Measurements from ENCODE around the gene UBE3C. TPM values are rescaled to one million over a fixed set of nuclear protein-coding genes. Genes with fewer than 3 reads are reported as not detected.
A peak's percentile ranks its signal among the peaks of the same experiment; 100 is the strongest.

UBE3C gene
- total RNA-seq, 1 donor from 2014 or later = 88.3 TPM

DNA sequence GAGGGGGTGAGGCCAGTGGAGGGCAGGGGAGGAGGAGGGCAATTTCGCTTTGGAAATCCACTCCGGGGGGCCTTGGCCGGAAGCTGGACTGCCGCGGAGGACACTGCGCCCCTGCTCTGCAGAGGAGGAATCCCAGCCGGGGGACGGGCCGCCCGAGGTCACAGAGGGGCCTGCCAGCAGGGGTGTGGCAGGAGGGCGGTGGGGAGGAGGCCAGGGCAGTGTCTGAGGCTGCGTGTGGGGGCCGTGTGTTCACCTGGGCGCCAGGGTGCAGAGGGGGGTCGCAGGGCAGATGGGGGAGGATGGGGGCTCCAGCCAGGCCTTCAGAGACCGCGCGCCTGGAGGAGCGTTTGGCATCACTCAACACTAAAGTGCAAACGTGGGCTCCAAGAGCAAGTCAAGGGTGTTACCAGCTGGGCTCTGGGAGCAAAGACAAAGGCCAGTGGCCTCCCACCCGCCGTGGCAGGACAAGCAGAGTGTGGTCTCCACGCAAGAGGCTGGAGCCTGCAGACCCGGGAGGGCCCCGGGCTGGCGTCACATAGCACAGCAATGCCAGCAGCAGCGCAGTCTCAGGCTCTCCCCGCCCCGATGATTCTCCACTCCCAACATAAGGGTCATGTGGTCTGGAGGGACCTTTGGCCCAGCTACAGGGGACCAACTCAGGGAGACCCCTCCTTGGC lies 152.8 kb downstream of the UBE3C start:
- DNase-seq (ENCODE audit: low read depth in 2 of 2) = no peak

- DNase-seq (ENCODE audit: low read depth in 2 of 2) = no peak
Measured at GRCh38 chr7:157292258-157292657, 153.5 kb downstream of the UBE3C start.

DNA sequence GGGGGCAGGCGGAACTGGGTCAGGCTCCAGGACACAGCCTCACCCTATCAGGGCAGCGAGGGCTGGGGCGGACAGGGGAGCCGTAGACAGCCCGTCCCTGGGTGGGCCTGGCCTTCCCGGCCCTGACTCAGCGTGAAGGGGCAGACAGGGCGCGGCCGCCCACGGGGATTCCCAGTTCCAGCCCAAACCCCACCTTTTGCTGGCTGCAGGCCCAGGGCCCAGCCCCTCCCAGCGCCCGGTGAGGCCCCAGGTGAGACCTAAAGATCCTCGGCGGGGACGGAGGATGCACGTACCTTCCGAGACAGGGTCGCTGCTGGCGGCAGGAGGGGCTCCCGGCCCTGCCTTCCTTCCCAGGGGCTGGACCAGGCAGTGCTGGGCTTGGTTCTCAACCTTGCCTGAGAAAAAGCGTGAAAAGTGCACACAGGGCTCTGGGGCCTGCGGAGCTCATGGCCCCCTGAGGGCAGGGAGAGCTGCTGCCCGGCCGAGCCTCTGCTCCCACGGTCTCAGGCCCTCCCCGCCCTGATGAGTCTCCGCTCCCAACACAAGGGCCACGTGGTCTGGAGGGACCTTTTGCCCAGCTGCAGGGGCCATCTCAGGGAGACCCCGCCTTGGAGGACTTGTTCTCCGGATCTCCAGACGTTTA lies 154.2 kb downstream of the UBE3C start:
- DNase-seq (ENCODE audit: low read depth in 2 of 2) = no peak

DNA sequence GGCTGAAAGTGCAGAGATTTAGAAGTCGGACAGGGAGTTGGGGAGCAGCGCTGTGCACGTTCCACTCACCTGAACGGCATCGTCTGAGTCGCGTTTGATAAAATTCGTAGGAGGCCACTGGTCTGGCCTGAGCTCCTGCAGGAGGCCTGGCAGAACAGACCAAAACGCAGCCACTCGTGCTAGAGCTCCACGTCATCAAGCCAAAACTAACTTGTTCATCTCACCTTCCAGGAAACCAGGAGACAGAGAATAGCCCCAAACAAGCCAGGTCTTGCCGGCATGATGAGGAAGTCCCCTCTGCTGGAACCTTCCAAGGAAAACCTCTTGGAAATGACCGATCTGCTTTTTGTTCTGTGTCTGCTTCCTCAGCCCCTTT lies 154.7 kb downstream of the UBE3C start:
- no peak for DNase-seq (ENCODE audit: low read depth in 2 of 2)

DNA sequence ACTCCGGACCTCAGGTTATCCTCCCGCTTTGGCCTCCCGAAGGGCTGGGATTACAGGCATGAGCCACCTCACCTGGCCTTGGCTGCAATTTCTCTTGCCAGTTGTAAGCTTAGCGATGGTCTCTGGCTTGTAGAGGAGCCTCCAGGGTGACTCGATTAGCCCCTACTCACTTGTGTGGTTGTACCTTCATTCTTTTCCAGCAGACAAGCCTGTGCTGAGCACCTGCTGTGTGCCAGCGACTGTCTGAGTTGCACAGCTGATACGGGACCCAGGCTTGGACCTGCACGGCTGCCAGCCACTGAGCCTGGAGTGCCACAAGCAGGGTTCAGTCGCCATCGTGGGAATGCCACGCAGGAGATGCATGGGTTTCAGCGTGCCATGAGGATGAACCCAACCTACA lies 156.0 kb downstream of the UBE3C start:
- DNase-seq (ENCODE audit: low read depth in 2 of 2) = no peak

- DNase-seq (ENCODE audit: low read depth in 2 of 2) = no peak
Measured at GRCh38 chr7:157295338-157295737, 156.6 kb downstream of the UBE3C start.

- no peak for DNase-seq (ENCODE audit: low read depth in 2 of 2)
Measured at GRCh38 chr7:157297185-157297584, 158.5 kb downstream of the UBE3C start.

DNA sequence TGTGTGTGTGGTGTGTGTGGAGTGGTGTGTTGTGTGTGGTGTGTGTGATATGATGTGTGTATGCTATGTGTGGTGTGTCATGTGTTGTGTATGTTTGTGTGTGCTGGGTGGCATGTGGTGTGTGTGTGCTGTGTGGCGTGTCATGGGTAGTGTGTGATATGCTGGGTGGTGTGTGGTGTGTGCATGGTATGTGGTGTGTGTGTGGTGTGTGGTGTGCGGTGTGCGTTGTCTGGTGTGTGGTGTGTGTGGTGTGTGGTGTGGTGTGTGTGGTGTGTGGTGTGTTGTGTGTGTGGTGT lies 160.5 kb downstream of the UBE3C start:
- DNase-seq (ENCODE audit: low read depth in 2 of 2) = no peak

DNA sequence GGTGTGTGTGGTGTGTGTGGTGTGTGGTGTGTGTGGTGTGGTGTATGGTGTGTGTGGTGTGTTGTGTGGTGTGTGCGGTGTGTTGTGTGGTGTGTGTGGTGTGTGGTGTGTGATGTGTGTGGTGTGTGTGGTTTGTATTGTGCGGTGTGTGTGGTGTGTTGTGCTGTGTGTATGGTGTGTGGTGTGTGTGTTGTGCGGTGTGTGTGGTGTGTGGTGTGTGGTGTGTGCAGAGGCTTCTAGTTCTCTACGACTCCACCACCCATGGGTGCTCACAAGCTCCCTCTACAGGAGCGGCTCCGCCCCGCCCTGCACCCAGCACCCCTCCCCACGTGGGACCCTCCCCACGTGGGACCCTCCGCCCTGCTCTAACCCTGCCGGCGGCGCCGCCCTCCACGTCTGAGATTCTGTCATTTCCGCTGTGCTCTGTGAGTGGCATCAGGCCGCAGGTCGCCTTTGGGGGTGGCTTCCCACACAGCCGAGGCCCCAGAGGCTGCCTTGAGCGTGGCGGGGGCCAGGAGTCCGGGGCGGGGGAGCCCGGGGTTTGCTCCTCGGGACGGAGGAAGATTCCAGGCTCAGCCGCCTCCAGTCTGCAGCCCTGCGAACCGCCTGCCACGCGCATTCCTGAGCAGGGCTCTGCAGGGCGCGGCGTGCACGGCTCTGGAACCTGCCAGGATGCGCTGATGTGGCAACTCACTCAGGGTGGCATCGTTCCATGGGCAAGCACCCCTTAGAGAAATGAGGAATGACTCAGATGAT lies 161.1 kb downstream of the UBE3C start:
- DNase-seq (ENCODE audit: low read depth in 2 of 2) = no peak

- DNase-seq (ENCODE audit: low read depth in 2 of 2) = no peak
Measured at GRCh38 chr7:157300369-157300825, 161.7 kb downstream of the UBE3C start.

DNA sequence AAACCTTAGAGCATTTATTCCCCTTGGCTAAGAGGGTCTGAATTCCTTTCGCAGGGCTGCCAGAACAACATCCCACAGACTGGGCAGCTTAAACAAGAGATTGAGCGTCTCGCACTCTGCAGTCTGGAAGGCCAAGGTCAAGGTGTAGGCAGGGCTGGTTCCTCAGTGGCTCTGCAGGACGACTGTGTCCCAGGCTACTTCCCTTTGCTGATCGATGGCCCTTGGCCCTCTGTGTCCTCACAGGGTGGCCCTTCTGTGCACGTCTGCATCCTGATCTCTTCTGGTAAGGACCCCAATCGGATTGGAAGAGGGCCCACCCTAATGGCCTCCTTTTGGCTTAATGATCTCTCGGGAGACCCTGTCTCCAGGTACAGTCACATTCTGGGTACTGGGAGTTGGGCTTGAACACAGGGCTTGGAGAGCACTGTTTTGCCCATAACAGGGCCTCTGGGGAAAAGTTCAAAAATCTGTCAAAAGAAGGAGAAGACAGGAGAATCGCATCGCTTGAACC lies 162.9 kb downstream of the UBE3C start:
- DNase-seq (ENCODE audit: low read depth in 2 of 2) = no peak

DNA sequence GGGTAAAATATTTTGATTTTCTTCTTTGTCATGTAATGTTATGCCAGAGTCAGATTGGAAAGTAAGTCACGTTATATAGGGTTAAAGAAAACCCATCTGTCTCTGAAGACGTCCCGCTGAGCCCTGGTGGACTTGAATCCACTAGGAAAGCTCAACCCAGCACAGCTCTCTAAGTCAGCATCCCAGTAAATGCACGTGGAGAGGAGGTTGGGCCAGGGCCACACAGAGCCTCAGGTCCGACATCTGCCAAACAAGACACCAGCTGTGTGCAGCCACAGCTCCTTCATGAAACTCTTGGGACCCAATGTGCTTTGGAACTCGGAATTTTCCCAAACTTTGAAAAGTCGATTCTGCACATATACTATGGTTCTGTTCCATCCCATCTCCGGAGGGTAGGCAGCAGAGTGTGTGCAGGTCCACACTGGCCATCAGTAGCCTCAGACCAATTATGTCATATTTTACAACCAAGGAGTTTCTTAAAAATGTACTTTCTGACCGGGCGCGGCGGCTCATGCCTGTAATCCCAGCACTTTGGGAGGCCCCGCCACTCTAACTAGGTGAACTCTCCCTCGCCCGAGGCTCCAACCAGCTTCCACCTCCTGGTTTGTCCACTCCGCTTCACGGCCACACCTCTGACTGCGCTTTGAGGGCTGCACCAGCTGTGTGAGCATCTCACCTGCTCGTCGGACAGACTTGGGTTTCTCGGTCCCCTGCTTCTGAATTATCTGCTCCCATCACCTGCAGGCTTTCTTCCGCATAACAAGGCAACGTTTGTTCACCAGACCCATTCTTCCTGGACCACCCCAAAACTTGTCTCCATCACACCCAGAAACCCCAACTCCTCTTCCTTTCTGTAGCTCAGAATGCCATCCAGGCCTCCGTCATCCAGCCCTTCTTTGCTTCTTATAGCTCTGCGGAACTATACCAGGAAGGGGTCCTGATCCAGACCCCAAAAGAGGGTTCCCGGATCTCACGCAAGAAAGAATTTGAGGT lies 168.4 kb downstream of the UBE3C start:
- DNase-seq (ENCODE audit: low read depth in 2 of 2) = no peak

- peak; percentile 75 to 88 for DNase-seq (ENCODE audit: low read depth in 2 of 2)
Measured at GRCh38 chr7:157309988-157310668, 171.4 kb downstream of the UBE3C start.

DNA sequence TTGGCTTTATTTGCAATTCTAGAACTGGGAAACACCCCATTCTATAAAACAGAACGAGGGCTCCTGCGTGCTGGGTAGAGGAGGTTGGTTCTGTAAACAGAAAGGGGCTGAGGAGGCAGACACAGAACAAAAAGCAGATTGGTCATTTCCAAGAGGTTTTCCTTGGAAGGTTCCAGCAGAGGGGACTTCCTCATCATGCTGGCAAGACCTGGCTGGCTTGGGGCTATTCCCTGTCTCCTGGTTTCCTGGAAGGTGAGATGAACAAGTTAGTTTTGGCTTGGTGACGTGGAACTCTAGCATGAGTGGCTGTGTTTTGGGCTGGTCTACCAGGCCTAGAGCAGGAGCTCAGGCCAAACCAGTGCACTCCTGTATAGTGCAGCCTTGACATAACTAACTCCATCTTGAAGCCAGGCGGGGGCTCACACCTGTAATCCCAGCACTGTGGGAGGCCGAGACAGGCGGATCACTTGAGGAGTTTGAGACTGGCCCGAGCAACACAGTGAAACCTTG lies 172.0 kb downstream of the UBE3C start:
- DNase-seq (ENCODE audit: low read depth in 2 of 2) = peak; percentile 16 to 35

DNA sequence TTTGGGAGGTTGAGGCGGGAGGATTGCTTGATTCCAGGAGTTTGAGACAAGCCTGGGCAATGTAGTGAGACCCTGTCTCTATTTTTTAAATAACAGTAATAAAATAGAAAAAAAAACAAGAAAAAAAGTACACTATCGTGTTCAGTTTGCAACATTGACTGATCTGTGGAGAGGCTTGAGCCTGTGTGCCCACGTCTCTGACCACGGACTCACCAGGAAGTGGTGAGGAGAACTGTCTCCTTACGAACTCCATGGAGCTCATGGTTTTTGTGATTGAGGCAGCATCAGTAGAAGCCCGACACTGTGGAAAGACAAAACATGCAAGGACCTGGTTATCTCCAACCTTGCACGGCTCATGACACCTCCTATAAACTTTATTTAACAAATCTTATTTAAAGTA lies 174.2 kb downstream of the UBE3C start:
- no peak for DNase-seq (ENCODE audit: low read depth in 2 of 2)

DNA sequence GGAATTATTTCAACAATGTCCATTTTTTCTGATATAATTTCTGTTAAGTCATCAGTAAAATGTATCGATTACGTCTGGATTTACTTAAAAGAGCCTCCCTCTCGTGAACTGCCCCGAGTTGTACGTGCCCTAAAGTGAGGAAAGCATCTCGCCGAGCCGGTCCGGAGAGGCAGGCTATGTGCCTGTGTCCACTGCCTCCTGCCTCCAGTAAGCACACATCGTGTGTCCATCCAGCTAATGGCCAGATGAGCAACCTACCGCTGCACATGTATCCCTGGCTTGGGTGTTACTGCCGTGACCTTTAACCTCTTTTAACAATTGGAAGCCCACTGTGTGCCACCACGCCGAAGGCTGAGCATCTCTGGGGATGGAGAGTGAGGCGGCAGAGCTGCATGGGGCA lies 174.9 kb downstream of the UBE3C start:
- DNase-seq (ENCODE audit: low read depth in 2 of 2) = no peak

GRCh38 chr7:157318015-157318706 lies 179.4 kb downstream of the UBE3C start:
- peak in 1 of 2 donors; percentile 79 for DNase-seq (ENCODE audit: low read depth in 2 of 2)

Data from lung microvascular endothelial cell (primary cell).